ENCODE results near the gene NUB1. TPM values are rescaled to one million over a fixed set of nuclear protein-coding genes. Genes with fewer than 3 reads are reported as not detected.

NUB1 gene
- total RNA-seq, 1 donor from 2014 or later: 41.6 TPM

DNA sequence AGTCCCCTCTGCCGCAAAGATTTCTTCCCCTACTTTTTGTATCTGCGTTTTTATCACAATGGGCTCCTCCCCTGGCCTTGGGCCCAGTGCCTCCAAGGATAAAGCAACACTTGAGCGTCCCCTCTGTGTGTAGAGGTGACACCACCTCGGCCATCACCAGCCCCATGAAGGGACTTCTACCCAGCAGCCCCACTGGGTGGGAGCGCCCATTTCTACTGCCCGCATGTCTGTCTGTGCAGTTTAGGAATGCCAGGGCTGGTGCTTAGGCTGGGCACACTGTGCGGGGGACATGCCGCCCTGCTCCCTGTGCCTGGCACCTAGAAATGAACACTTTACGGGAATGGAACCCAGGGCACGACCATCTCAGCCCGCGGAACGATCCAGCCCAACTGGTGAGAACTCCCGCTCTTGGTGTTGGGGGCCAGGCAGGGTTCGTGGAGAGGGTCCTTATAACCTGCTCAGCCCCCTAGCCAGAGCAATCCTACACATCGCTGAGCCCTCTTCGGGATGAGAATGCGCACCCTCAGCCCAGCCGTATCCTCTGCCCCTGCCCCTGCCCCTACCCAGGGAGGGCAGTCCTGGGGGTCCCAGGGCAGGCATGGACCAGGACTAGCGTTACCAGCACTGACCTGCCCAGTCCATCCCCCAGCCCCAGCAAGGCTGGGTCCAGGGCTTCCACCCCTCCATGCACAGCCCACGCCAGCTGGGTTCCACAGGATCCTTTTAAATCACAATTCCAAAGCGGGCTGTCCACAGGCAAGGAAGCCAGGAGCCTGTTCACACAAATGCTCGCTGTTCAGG, 85.5 kb downstream of the NUB1 start:
- H3K4me3 ChIP-seq (ENCODE audit: insufficient read depth, low read depth, low read length): no peak overlapping the region
- peaks cover 3% of the 10 kb centered on the region for H3K9me3 Mint-ChIP-seq (ENCODE audit: unreplicated experiment)
- H3K36me3 Mint-ChIP-seq (ENCODE audit: low read depth, unreplicated experiment): peaks cover 1% of the 10 kb centered on the region
- H3K36me3 ChIP-seq (ENCODE audit: insufficient read depth, low read length): no peaks in the 10 kb centered on the region
- H3K4me3 Mint-ChIP-seq (ENCODE audit: unreplicated experiment): no peak overlapping the region
- TF ChIP-seq, protein P1, sequence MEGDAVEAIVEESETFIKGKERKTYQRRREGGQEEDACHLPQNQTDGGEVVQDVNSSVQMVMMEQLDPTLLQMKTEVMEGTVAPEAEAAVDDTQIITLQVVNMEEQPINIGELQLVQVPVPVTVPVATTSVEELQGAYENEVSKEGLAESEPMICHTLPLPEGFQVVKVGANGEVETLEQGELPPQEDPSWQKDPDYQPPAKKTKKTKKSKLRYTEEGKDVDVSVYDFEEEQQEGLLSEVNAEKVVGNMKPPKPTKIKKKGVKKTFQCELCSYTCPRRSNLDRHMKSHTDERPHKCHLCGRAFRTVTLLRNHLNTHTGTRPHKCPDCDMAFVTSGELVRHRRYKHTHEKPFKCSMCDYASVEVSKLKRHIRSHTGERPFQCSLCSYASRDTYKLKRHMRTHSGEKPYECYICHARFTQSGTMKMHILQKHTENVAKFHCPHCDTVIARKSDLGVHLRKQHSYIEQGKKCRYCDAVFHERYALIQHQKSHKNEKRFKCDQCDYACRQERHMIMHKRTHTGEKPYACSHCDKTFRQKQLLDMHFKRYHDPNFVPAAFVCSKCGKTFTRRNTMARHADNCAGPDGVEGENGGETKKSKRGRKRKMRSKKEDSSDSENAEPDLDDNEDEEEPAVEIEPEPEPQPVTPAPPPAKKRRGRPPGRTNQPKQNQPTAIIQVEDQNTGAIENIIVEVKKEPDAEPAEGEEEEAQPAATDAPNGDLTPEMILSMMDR (IDR thresholded peaks at IDR 0.05; ENCODE audit: insufficient read depth, low read depth, low read length): no peak
- no peak for TF ChIP-seq EZH2 (IDR thresholded peaks at IDR 0.05; ENCODE audit: insufficient read depth, low read length)
- no peak overlapping the region for H3K27ac Mint-ChIP-seq (ENCODE audit: unreplicated experiment)
- peak overlapping the region; percentile 68 for H3K4me2 ChIP-seq (ENCODE audit: low read length)
- H4K20me1 ChIP-seq (ENCODE audit: insufficient read depth, low read length): no peaks in the 10 kb centered on the region
- DNase-seq (ENCODE audit: low read depth) (no peak), FAIRE-seq (no peak)
- peak overlapping the region; percentile 39 for H2AFZ ChIP-seq (ENCODE audit: low read depth, low read length)
- H3K27me3 Mint-ChIP-seq (ENCODE audit: low read depth, unreplicated experiment): peaks cover 24% of the 10 kb centered on the region
- H3K4me1 ChIP-seq (ENCODE audit: insufficient read depth, low read length): peaks cover 39% of the 10 kb centered on the region
- peaks cover under 1% of the 10 kb centered on the region for H3K9me3 ChIP-seq (ENCODE audit: insufficient read depth, low read depth, low read length)
- H3K79me2 ChIP-seq (ENCODE audit: insufficient read depth, low read length): no peaks in the 10 kb centered on the region
- H3K27me3 ChIP-seq (ENCODE audit: insufficient read depth, low read length): no peaks in the 10 kb centered on the region
- peaks cover 28% of the 10 kb centered on the region for H3K4me1 Mint-ChIP-seq (ENCODE audit: low read depth, unreplicated experiment)
- H3K9ac ChIP-seq (ENCODE audit: low read length): no peak overlapping the region
- H3K27ac ChIP-seq (ENCODE audit: low read depth, low read length): peak overlapping the region; percentile 57

DNA sequence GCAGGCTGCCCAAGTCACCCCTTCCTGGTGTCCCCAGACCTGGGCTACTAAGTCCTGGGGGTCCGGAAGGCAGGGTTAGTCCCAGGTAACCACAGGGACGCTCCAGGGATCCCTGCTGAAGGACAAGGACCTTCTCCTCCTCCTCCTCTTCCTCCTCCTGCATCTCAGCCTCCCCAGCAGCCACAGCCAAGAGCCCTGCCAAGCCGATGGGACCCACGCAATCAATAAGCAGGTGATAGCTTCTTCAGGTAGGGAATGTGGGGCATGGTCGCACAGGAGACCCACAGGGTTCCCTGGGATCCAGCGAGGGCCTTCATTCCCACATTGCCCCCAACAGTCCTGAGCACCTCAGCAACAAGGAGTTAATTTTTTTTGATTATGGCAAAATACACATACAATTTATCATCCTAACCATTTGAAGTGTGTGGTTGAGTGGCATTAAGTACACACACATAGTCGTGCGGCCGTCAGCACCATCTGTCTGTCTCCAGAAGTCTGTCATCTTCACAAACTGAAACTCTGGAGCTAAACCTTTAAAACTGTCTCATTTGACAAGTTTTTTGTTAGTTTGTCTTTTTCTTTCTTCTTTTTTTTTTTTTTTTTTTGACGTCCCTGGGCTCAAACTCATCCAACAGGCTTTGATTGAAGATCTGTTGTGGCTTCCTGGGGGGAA, 86.2 kb downstream of the NUB1 start:
- no peaks in the 10 kb centered on the region for H3K9me3 Mint-ChIP-seq (ENCODE audit: unreplicated experiment)
- DNase-seq (ENCODE audit: low read depth) (no peak), FAIRE-seq (no peak)
- Histone ChIP-seq H3K4me1 (ENCODE audit: insufficient read depth, low read length) (peaks cover 39% of the 10 kb centered on the region), H3K4me3 (ENCODE audit: insufficient read depth, low read depth, low read length) (no peak overlapping the region), H4K20me1 (ENCODE audit: insufficient read depth, low read length) (no peaks in the 10 kb centered on the region), H3K27me3 (ENCODE audit: insufficient read depth, low read length) (no peaks in the 10 kb centered on the region), H3K36me3 (ENCODE audit: insufficient read depth, low read length) (no peaks in the 10 kb centered on the region), H3K4me2 (ENCODE audit: low read length) (peak overlapping the region; percentile 46), H3K27ac (ENCODE audit: low read depth, low read length) (peak overlapping the region; percentile 19), H2AFZ (ENCODE audit: low read depth, low read length) (no peak overlapping the region), H3K9me3 (ENCODE audit: insufficient read depth, low read depth, low read length) (no peaks in the 10 kb centered on the region), H3K79me2 (ENCODE audit: insufficient read depth, low read length) (no peaks in the 10 kb centered on the region), H3K9ac (ENCODE audit: low read length) (peak overlapping the region; percentile 28)
- H3K4me1 Mint-ChIP-seq (ENCODE audit: low read depth, unreplicated experiment): peaks cover 28% of the 10 kb centered on the region
- H3K27ac Mint-ChIP-seq (ENCODE audit: unreplicated experiment): peak overlapping the region; percentile 62
- peaks cover 1% of the 10 kb centered on the region for H3K36me3 Mint-ChIP-seq (ENCODE audit: low read depth, unreplicated experiment)
- H3K4me3 Mint-ChIP-seq (ENCODE audit: unreplicated experiment): no peak overlapping the region
- peaks cover 17% of the 10 kb centered on the region for H3K27me3 Mint-ChIP-seq (ENCODE audit: low read depth, unreplicated experiment)
- no peak for TF ChIP-seq EZH2 (IDR thresholded peaks at IDR 0.05; ENCODE audit: insufficient read depth, low read length)
- TF ChIP-seq, protein P1 (IDR thresholded peaks at IDR 0.05; ENCODE audit: insufficient read depth, low read depth, low read length): no peak

Other genes with a start within 250 kb of the NUB1 start
- not detected in 2 replicates for gene GBX1, start 174.1 kb upstream of the NUB1 start, total RNA-seq
- not detected in 2 replicates for gene ASB10, start 154.6 kb upstream of the NUB1 start, total RNA-seq
- not detected in 2 replicates for gene H2BK1, start 131.3 kb upstream of the NUB1 start, total RNA-seq
- gene ABCF2, start 114.6 kb upstream of the NUB1 start, total RNA-seq: 53.2 and 54.3 TPM in 2 replicates
- gene CHPF2, start 109.3 kb upstream of the NUB1 start, total RNA-seq: 84.7 and 101 TPM in 2 replicates
- gene SMARCD3, start 93.1 kb upstream of the NUB1 start, total RNA-seq: 47.7 and 50.0 TPM in 2 replicates
- gene WDR86, start 68.2 kb downstream of the NUB1 start, total RNA-seq: 2.5 and 3.6 TPM in 2 replicates
- not detected in 2 replicates for gene CRYGN, start 98.3 kb downstream of the NUB1 start, total RNA-seq
- 131 and 143 TPM in 2 replicates for gene RHEB, start 178.1 kb downstream of the NUB1 start, total RNA-seq

All from astrocyte (in vitro differentiated cells and primary cell).